ENCODE data around the gene NUDT13. TPM values are rescaled to one million over a fixed set of nuclear protein-coding genes. Genes with fewer than 3 reads are reported as not detected.

NUDT13 gene
- total RNA-seq (ENCODE audit: insufficient read depth, low replicate concordance): 8.4 TPM

DNA sequence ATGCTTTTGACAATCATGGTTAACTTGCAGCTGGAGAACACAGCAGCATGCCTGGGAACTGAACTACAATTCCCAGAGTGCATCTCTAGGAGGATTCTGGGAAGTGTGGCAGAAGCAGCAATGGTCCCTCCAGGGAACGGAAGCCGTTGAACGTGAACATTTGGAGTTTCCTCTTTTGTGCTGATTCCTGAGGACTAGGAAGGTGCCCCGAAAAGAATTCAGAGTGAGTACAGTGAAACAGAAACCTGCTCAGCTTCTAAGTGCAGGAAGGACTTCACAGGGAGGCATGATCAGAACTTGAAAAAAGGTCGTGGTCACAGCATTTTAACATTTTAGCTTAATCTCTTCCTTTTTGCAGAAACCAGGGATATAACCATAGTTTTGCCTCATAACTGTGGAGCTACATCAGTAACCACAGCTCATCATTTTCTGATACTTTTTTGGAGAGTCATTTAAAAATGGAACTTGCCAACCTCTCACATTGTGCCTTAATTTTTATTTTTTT is at the start of gene NUDT13:
TSS of gene NUDT13 (plus strand) at position 111 of the 505 bp plus-strand sequence. CDS start 3,911 bp downstream, outside the sequence.
- peak; percentile 96 for DNase-seq (ENCODE audit: low spot score)

DNA sequence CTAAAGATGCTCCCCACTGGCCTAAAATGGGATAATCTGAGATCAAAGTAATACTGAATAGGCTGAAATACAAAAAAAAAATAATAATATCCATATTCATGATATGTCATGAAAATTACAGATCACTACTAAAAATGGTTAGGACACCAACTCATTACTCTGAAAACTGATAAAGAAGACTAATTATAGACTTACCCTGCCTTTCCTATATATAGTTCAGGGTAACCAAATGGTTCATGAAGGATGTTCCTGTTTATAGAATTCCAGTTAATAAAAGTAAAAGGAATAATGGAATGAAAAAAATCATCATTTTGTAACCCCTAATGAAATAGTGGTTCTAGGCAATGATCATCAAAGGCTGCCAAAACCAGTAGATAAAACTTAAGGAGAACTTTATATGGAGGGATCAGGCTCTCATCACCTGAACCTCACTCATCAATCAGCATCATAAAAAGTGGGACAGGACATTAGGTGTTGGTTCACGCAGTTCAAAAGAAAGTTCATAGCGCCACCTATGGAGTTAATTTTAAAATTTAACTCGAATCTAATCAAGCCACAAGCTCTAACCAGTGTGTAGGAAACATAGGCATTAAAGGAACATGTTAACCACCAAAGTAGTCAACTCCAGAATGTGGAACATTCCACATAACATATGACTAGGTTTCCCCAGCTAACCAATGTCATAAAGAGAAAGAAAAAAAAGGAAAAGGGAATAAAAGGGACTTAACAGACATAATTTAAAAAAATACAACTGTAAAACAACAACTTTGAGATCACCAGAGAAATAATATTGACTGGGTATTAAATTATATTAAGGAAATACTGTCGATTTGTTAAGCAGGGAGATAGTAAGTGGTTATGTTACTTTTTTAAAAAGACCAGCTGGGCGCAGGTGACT is 49.3 kb upstream of the NUDT13 start:
- DNase-seq (ENCODE audit: low spot score): no peak

GRCh38 chr10:73061743-73062142 is 48.5 kb upstream of the NUDT13 start:
- no peak for DNase-seq (ENCODE audit: low spot score)

GRCh38 chr10:73065441-73065840 is 44.8 kb upstream of the NUDT13 start:
- no peak for DNase-seq (ENCODE audit: low spot score)

DNA sequence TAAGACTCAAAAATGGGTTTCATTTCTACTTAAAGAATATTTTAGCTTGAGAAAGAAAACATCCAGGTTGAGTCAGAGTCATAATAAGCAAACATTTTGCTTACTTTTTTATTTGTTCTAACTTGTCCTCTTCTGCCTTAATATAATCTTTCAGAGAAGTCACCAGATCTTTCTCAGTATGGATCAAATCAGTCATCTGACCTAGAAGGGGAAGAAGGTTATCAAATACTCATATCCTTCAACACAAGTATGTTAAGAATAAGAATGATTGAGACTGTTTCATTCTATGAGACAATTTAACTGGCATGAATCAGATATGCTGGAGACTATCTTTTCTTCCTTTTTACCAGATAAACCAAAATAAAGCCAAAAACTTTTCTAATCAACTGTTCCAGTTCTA is 36.6 kb upstream of the NUDT13 start:
- DNase-seq (ENCODE audit: low spot score): no peak

DNA sequence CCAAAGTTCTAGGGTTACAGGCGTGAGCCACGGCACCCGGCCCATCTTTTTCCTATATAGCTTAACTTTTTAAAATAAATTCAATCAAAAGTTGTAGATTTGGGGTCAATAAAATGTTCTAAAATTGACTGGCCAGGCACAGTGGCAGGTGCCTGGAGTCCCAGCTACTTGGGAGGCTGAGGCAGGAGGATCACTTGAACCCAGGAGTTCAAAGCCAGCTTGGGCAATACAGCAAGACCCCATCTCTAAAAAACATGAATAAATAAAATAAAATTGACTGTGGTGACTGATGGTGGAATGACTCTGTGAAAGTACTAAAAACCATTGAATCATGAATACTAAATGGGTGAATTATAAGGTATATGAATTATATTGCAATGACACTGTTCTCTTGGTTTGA is 34.4 kb upstream of the NUDT13 start:
- DNase-seq (ENCODE audit: low spot score): no peak

DNA sequence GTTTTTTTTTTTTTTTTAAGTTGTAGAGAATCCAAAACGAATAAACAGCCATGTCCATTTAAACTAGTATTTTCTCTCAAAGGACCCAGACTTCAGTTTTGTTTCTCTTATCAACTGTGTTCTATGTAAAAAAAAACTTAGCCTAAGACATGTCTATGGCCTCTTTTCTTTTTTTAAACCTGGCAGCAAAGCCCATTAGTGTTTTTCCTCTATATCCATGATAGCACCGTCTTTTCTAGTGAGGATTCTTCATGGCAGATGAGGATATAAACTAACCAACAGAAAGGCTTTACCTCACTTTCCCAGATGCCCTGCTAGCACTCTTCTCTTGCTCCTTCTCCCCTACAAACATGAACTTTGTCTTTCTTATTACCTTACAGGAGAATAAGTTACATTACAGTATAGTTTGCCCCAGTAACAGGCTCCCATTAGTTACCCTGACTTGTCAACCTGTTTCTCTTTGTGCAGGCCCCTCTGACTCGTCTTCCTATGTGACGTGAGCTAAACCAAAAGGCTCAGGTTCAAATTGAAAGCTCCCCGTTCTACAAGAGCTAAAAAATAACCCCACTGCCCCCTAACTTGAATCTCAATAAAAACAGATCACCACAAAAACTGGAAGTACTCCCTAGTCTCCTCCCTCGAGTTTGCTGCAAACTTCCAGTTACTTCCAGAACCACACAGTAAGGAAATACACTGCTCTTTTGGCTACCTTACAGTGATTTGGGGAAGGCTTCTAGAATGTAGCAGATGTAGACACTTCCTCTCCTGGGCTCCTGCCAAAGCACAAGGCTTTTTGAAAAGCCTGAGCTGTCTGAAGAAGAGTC is 33.7 kb upstream of the NUDT13 start:
- peak; percentile 89 for DNase-seq (ENCODE audit: low spot score)

DNA sequence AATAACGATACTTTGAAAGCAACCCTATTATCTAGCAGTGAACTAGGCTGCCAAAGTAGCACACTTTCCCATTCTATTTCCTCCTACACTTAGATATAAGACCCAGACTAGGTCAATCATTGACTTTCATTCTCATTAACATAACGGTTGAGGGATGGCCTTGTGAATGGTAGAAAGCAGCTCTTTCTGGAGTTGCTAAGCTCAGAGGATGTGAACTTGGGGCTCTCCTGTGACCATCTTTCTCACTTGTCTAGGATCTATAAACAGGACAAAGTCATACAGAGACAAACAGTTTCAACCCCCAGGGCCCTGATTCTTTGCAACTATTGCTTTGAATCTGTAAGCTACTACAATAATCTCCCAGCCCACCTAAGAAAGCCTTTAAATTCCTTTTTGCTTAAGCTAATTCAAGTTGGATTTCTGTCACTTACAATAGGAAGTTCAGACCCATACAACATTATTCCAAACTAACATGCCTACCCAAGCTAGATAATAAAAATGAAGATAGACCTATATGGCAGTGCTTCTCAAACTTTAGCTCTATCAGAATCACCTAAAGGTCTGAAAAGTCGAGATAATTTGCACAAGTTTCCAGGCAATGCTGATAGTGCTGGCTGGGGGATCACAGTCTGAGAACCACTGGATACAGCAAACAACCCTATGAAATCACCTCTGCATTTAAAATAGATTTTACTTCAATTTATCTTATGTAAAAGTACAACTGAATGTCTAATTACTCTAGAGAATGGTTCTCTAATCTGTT is 30.3 kb upstream of the NUDT13 start:
- no peak for DNase-seq (ENCODE audit: low spot score)

DNA sequence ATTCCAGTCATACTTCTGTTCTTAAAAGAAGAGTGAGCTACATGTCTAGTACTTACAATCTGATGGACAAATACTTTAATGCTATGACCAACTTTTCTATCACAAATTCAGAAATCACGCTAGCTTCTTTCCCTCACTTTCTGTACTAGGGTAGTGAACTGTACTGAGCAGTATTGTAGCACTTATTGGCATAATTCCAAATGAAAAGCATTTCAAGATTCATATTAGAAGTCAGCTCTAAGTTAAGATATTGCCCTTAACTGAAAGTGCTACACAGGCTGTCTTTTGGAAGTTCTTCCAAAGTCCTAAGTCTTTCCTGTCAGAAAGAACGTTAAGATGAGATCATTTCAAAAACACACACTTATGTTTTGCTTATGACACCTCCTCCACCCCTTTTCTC is 27.0 kb upstream of the NUDT13 start:
- peak; percentile 15 for DNase-seq (ENCODE audit: low spot score)

DNA sequence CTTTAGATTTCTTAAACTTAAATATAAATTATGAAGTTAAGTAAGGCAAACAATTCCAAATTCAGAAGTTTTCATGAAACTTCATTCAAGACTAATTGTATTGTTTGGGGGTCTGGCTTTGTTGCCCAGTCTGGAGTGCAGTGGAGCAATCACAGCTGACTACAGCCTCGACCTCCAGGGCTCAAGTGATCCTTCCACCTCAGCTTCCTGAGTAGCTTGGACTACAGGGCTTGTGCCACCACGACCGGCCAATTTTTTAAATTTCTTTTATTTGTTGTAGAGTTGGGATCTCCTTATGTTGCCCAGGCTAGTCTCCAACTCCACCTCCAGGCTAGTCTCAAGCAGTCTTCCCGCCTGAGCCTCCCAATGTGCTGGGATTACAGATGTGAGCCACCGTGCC is 26.0 kb upstream of the NUDT13 start:
- DNase-seq (ENCODE audit: low spot score): no peak

- no peak for DNase-seq (ENCODE audit: low spot score)
Measured at GRCh38 chr10:73086816-73087215, 23.4 kb upstream of the NUDT13 start.

DNA sequence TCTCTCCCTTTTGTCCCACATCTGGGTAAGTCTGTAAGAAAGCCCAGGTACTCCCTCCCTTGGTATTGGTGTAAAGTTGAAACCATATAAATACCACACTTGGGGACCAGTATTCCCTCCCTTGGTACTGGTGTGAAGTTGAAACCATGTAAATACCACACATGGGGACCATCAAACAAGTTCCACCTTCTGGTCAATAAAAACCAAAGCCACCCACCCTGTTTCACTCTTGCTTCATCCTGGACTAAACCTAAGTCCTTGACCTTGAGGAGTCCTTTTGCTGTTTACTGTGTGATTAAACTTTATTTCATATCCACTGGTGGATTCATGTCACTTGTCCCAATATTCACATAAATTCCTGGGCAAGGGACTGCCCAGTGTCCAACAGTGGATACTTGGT is 22.0 kb upstream of the NUDT13 start:
- DNase-seq (ENCODE audit: low spot score): no peak

GRCh38 chr10:73092830-73093229 is 17.4 kb upstream of the NUDT13 start:
- DNase-seq (ENCODE audit: low spot score): no peak

GRCh38 chr10:73093922-73094850 is 16.1 kb upstream of the NUDT13 start:
- peak; percentile 35 for DNase-seq (ENCODE audit: low spot score)

DNA sequence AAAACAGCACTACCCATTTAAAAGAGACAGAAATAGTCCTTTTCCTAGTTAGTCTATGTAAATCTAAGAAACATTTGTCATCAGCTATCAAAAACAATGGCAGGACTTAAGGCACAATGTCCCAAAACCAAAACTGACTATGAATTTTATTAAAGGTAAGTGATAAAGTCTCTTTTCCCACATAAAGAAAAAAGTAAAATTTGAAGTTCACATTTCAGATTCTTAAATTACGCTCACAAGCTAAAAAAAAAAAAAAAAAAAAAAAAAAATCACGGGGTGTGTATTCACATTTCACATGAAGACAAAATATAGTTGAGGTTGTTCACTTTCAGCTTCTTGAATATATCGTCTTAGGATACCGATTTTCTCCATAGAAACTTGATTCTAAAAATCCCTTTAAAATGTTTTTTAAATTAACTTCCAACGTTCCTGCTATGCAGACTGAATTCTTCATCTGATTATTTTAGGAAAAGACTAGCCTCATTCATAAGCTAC is 15.2 kb upstream of the NUDT13 start:
- no peak for DNase-seq (ENCODE audit: low spot score)

- DNase-seq (ENCODE audit: low spot score): peak; percentile 91
Measured at GRCh38 chr10:73095481-73096021, 14.7 kb upstream of the NUDT13 start.

- DNase-seq (ENCODE audit: low spot score): peak; percentile 76
Measured at GRCh38 chr10:73096041-73096448, 14.2 kb upstream of the NUDT13 start.

DNA sequence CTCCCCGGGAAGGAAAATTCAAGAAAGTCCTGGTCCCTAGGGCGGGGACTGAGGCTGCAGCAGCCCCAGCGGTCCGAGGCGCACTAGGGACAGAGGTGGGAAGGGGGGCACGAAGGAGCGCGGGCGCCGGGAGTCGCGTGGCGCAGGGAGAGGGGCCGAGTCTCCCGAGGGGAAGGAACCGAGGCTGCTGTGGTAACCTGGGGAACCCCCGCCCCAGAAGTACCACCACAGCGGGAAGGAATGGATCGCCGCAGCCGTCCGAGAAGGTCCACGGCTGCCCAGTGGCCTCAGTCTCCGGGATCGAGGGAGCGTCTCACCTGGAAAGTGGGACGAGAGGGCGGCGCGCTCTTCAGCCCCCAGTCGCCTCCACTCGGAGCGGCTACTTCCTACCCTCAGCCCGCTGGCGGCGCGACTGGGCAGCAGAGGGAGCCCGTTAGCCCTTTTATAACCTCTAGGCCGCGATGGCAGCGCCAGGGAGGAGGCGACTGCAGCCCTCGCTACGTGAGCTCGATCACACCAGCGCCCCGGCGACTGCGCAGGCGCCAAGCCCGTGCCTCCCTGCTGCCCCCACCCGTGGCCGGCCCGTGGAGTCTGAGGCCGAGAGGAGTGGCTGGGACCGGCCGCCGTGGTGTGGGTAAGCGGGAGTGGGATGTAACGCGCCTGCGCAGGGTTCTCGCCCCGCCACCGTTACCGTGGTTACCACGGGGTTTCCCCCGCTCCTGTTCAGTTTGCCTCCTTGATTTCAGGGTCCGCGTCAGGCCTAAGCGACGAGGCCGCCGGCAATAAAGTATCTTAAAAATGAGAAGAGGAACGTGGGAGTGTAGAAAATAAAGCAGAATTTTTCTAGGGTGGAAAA is 13.6 kb upstream of the NUDT13 start, which contains the start of gene P4HA1:
TSS of gene P4HA1 (minus strand) at position 418 of the 856 bp plus-strand sequence. CDS start 21,983 bp downstream, outside the sequence.
- peak; percentile 99 for DNase-seq (ENCODE audit: low spot score)

GRCh38 chr10:73097305-73097670 is 13.0 kb upstream of the NUDT13 start:
- DNase-seq (ENCODE audit: low spot score): no peak

Measured in umbilical cord (tissue), 2 donors.